ENCODE results near the gene OMP. TPM values are rescaled to one million over a fixed set of nuclear protein-coding genes. Genes with fewer than 3 reads are reported as not detected.

Gene OMP
- total RNA-seq, 1 donor from 2014 or later, result 9.6 TPM

DNA sequence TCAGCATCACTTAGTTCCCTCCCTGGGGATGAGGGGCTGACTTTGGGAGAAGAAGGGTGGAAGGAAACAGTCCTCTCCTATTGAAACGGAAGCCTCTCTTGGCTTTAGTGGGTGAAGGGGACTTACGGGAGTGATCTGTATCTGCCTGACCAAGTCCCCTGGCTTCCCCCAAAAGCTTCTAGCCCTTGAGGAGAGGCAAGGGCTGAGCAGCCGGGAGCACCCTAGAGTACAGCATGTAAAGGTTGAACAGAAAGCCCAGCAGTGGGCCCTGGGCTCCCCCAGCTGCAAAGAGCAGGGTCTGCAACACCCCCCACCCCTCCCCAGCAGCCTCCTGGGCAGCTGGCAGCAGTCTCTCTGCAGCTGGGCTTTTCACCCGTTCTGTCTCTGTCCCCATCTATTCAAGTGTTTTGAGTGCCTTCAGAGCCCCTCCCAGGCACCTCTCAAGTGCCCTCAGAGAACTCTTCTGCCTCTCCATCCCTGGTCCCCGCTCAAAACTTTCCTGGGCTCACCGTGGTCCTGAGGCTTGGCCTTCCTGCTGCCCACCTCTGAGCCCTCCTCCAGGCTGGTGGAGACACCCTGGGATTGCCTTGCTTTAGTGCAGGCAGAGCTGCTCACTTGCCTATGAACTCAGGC lies 33.2 kb upstream of the OMP start:
- DNase-seq (ENCODE audit: low spot score), result no peak

DNA sequence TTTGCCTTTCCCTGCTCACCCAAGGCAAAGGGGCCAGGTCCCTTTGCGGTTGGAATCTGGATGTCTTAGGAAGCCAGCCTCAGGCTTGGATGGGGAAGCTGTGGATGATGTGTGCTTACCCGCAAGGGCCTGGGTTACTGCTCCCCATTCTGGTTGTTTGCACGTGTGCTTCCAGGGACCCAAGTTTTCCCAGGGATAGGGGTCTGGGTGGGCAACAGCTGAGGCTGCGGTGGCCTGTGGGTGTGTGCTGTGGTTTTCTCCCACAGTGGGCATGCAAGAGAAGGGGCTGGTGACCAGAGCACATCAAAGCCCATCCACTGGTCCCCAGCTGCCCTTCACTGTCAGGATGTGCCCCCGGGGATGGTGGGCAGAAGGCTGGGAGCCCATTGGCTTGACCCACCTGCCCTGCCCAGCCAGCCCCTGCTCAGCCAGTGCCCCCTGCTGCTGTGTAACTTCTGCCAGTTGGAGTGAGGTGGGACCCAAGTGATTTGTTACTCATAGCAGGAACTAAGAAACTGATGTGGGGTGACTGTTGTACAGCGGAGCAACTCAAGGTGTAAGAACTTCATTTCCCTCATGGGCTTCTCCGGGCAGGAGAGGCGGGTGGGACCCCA lies 32.6 kb upstream of the OMP start:
- DNase-seq (ENCODE audit: low spot score), result no peak

DNA sequence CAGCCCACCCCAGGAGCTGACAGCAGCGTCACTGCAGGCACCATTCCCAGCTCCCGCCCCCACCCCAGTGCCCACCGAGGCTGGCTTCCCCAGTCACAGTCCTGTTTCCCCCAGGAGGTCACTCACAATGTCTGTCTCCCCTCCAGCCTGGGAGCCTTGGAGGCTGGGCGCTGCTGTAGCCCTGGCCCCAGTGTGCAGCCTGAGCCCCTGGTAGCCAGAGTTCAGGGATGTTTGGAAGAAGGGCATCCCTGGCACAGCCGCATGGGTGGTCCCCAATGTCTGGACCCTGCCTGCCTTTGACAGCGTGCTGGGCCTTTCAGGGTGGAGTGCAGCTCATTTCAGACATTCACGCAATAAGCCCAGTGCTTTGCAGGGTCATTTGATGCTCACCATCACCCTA lies 31.6 kb upstream of the OMP start:
- peak; percentile 42 for DNase-seq (ENCODE audit: low spot score)

- DNase-seq (ENCODE audit: low spot score), result peak; percentile 43
Observed at GRCh38 chr11:77071671-77072605, 30.7 kb upstream of the OMP start.

- peak; percentile 42 for DNase-seq (ENCODE audit: low spot score)
Observed at GRCh38 chr11:77072851-77073327, 29.8 kb upstream of the OMP start.

DNA sequence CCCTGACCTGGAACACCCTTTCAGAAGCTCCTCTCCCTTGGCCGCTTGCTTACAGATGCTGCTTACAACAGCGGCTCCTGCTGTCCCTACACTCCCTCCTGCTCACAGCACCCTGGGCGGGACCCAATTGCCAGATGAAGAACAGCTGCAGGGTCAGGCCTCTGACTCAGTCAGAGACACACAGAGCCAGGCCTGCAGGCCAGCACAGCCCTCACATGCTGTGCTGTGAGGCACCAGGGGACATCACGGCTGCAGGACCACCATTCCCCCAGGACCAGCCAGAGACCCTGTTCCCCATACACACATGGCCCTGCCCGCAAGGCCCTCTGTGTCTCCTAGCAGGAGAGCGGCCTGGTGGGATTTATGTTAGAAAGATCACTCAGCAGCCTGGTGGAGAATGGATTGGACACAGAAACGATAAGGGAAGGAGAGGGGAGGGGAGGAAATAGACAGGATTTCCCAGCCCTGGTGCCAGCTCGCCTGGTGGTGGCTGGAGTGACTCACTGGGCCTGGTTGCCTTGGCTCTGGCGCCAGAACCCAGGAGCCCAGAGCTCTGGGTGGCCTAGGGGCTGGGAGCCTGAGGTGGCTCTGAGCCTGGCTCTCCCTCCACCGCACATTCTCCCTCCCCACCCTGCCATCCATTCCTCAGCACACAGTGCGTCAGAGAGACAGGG lies 29.2 kb upstream of the OMP start:
- DNase-seq (ENCODE audit: low spot score), result peak; percentile 89

- DNase-seq (ENCODE audit: low spot score), result peak; percentile 69
Observed at GRCh38 chr11:77074205-77074604, 28.4 kb upstream of the OMP start.

- DNase-seq (ENCODE audit: low spot score), result peak; percentile 61
Observed at GRCh38 chr11:77074626-77075221, 27.9 kb upstream of the OMP start.

- DNase-seq (ENCODE audit: low spot score), result peak; percentile 45
Observed at GRCh38 chr11:77075425-77075905, 27.2 kb upstream of the OMP start.

- no peak for DNase-seq (ENCODE audit: low spot score)
Observed at GRCh38 chr11:77079666-77080065, 23.0 kb upstream of the OMP start.

- no peak for DNase-seq (ENCODE audit: low spot score)
Observed at GRCh38 chr11:77080643-77081210, 21.9 kb upstream of the OMP start.

DNA sequence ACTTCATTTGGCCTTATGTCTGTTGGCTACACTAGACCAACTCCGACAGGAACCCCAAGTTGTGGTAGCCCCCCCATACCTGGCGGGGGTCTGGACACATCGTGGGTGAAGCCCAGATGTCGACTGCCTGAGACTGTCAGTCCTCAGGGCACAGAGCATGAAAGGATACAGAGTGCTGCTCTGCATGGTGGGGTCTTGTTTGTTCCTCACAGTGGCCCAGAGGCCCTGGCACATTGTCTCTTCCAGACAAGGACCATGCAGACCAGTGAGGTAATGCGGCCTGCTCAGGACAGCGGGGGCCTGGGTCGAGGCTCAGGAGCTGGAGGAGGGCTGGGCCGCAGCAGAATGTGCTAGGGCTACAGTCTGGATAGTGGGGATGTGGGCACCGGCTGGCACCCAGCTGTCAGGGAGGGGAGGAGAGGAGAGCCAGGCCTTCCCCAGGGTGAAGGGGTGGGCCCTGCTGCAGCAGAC lies 21.2 kb upstream of the OMP start:
- no peak for DNase-seq (ENCODE audit: low spot score)

- no peak for DNase-seq (ENCODE audit: low spot score)
Observed at GRCh38 chr11:77081976-77082836, 20.4 kb upstream of the OMP start.

DNA sequence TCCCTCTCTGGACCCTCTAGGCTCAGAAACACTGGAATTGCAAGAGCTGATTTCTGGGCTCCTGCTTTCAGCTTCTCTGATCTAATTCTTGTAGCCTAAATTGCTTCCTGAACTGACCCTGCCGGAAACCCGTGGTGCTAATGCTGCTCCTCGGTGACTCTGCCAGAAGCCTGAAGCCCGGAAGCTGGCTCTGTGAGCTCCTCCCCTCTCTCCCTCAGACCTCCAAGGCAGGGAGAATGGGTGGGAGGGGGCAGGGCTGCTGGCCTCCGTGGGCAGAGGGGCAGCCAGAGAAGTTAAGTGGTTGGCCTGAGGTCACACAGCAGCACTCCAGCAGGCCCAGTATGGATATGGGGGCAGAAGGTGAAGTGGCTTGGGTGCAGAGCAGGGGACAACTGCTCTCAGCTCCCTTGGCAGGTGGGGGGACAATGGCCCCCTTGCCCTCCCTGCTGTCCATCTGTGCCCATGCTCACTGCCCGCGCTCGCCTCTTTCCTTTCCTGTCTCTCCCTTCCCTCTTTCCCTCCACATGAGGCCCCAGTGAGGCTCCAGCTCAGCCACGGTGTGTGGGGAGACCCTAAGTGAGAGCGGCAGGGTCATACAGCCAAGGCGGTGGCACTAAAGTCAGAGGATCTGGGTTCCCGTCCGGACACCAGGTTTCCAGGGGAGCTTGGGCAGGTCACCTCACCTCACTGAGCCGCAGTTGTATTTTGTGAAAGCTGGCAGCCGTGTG lies 19.6 kb upstream of the OMP start:
- peak; percentile 78 for DNase-seq (ENCODE audit: low spot score)

- DNase-seq (ENCODE audit: low spot score), result no peak
Observed at GRCh38 chr11:77083566-77084245, 18.9 kb upstream of the OMP start.

DNA sequence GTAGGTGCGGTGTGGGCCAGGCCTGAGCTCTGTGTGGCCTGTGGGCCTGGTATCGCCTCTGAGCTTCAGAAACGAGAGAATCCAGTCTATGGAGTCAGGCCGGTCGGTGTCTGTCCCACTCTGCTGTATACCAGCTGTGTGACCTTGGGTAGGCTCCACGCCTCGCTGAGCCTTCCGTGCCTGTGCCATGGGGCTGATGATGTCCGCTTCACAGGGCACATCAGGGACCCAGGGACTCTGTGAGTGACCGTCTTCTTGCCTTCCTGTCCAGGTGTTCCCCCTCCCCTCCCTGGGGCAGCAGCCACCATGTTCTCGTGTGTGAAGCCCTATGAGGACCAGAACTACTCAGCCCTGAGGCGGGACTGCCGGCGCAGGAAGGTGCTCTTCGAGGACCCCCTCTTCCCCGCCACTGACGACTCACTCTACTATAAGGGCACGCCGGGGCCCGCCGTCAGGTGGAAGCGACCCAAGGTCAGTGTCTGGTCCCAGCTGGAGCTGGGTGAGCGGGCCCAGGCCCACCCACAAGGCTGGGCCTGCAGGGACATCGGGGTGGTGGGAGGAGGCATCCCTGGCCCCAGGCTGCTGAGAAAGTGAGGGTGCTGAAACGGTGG lies 18.0 kb upstream of the OMP start:
- DNase-seq (ENCODE audit: low spot score), result no peak

- no peak for DNase-seq (ENCODE audit: low spot score)
Observed at GRCh38 chr11:77085652-77086051, 17.0 kb upstream of the OMP start.

Measured in ureter (tissue), 1 donor.